Upper lobe of left lung (tissue), 6 donors: ENCODE results near the gene AZU1. TPM values are rescaled to one million over a fixed set of nuclear protein-coding genes. Genes with fewer than 3 reads are reported as not detected.

Experiments
- ATAC-seq, 2 donors: fragments of 200-7000 bp; cut with Tn5 transposase; one replicate each; pipeline ENCODE4 v1.9.1; 2022; ENCODE audit warnings: mild to moderate bottlenecking in 2 of 2, moderate library complexity in 2 of 2; ENCODE audit not compliant: low FRiP score in 2 of 2
- DNase-seq, 2 donors: peaks; one replicate each; pipeline ENCODE4 v3.0.0-alpha.2; 2019 to 2020
- H3K27ac ChIP-seq, 4 donors: fragments of 200-600 bp; sonication (generic); one replicate each; pipeline ENCODE4 v1.5.1; 2016 to 2019
- H3K27me3 ChIP-seq, 4 donors: fragments of 200-600 bp; sonication (generic); one replicate each; pipeline ENCODE4 v1.5.1; 2017 to 2019
- H3K36me3 ChIP-seq, 4 donors: fragments of 200-600 bp; sonication (generic); one replicate each; pipeline ENCODE4 v1.5.1; 2016 to 2019
- H3K4me1 ChIP-seq, 4 donors: fragments of 200-600 bp; sonication (generic); one replicate each; pipeline ENCODE4 v1.5.1; 2018 to 2019
- H3K4me3 ChIP-seq, 4 donors: fragments of 200-600 bp; sonication (generic); one replicate each; pipeline ENCODE4 v1.5.1; 2017 to 2019; ENCODE audit warnings: mild to moderate bottlenecking in 2 of 4, moderate library complexity in 1 of 4
- H3K9me3 ChIP-seq, 4 donors: fragments of 200-600 bp; sonication (generic); one replicate each; pipeline ENCODE4 v1.5.1; 2018 to 2019
- EP300 ChIP-seq, 4 donors: sonication (generic); formaldehyde crosslinking; IDR thresholded peaks; one replicate each; pipeline ENCODE4 v1.5.1; 2017; ENCODE audit warnings: antibody characterized with exemption in 4 of 4, control low read depth in 2 of 4
- POLR2A ChIP-seq, 4 donors: fragments of 450-650 bp; IDR thresholded peaks; one replicate each; pipeline ENCODE4 v1.5.1; 2016 to 2017; ENCODE audit warnings: antibody characterized with exemption in 4 of 4, mild to moderate bottlenecking in 2 of 4
- POLR2AphosphoS5 ChIP-seq, 2 donors: sonication (generic); formaldehyde crosslinking; IDR thresholded peaks; one replicate each; pipeline ENCODE4 v1.5.1; 2017; ENCODE audit warnings: antibody characterized with exemption in 2 of 2
- WGBS, 2 donors: methylation state at CpG; one replicate each; pipeline ENCODE4 v1.1.5; 2017 to 2018; 5-methylcytosine and 5-hydroxymethylcytosine counted together
- total RNA-seq, 6 donors: library from RNA; depleted of rRNA in 4 of 6; stranded (reverse); fragments of >200 nt in 4 of 6; gene quantifications; one replicate each; pipeline versions ENCODE4 v1.1.0 to v1.2.1, GENCODE V29; 2016 to 2021
- TF ChIP-seq, protein P1 (sequence below), 6 experiments: fragments of 450-650 bp in 4 of 6; fragments of 200-600 bp in 2 of 6; sonication (generic) in 2 of 6; IDR thresholded peaks; one replicate each; pipeline ENCODE4 v1.5.1; 2016 to 2019; ENCODE audit warnings: antibody characterized with exemption in 6 of 6
- donor health status: DM: no; HTN: no; CAD: no; lungs with moderate emphysema.
- donor health status: DM: no; HTN: yes; CAD: no; lungs with severe emphysema.

The AZU1 gene
- total RNA-seq, 6 donors from 2014 or later: 2.0 to 13.6 (median 5.3) TPM

DNA sequence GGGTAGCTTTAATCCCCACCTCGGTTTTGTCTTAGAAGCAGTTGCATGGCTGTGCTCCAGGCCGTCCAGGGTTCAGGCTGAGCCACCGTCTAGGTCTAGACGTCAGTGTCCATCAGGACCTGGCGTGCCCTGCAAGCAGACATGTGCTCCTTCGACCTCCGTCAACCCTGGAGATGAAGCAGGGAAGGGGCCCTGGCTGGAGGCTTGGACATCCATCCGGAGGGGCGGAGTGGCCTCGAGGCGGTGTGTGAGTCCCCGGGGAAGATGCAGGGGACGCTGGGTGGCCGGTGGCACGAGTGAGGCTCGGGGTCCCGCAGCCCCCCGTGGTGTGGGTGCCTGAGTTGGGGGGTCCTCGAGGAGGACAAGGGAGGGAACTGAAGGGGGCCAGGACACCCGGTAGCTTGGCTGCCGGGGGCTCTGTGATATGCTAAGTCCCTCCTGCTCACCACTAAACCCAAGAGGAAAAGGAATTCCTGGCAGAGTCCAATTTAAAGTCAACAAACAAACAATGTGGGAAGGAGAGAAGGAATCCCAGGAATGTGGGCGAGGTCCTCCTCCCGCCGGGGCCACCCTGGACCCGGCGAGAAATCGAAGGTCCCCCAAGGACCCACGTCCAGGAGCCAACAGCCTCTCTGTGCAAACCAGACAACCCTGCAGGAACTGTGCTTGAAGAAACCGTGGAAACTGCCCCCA is 45.3 kb upstream of the AZU1 start:
- peak; percentile 42 to 81 for ATAC-seq
- peak overlapping the region; percentile 79 to 87 (median 84) for H3K27ac ChIP-seq

DNA sequence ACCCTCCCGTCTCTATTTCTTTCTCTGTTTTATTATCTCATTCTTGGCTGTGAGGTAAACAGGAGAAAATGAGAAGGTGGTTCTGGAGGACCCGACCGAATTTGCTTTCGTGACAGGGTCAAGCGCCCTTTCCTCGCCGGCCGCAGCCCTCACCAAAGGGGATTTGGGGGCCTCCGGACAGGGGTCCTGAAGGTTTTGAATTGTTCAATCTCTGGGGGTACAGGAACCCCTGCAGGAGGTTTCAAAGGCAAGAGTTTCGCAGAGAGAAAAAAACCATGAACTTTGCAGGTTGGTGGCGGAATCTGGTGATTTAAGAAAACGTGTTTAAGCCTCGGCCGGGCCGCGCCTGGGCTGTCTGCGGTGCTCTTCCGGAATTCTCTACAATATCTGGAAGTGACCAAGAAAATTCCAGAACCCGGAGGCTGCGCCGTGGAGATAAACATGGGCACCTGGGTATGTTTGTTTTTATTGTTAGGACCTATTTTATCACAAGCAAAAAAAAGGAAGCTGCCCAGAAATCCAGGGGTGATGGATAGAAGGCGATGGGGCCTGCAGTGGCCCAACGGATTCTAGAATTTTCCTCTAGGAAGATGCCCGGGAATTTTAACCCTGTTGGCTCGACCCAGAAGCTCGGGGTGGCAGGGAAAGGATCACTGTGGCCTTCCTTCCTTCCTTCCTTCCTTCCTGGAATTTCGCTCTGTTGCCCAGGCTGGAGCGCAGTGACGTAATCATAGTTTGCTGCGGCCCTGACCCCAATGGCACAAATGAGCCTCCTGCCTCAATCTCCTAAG is 44.6 kb upstream of the AZU1 start:
- Histone ChIP-seq H3K27me3 (no peaks in the 10 kb centered on the region), H3K9me3 (no peaks in the 10 kb centered on the region), H3K27ac (peak overlapping the region; percentile 79 to 87 (median 84)), H3K4me1 (peaks cover 32 to 54% (median 46%) of the 10 kb centered on the region in 4 donors), H3K4me3 (peak overlapping the region; percentile 29 to 49 (median 40)), H3K36me3 (no peaks in the 10 kb centered on the region)
- whole genome bisulfite sequencing, 2 donors: 38 to 51% methylated on average over 30 of the region's 30 CpGs
- TF ChIP-seq POLR2AphosphoS5 (IDR thresholded peaks at IDR 0.05): peak in 1 of 2 donors; percentile 58
- peak in 1 of 4 donors; percentile 17 for TF ChIP-seq EP300 (IDR thresholded peaks at IDR 0.05)
- TF ChIP-seq, protein P1, sequence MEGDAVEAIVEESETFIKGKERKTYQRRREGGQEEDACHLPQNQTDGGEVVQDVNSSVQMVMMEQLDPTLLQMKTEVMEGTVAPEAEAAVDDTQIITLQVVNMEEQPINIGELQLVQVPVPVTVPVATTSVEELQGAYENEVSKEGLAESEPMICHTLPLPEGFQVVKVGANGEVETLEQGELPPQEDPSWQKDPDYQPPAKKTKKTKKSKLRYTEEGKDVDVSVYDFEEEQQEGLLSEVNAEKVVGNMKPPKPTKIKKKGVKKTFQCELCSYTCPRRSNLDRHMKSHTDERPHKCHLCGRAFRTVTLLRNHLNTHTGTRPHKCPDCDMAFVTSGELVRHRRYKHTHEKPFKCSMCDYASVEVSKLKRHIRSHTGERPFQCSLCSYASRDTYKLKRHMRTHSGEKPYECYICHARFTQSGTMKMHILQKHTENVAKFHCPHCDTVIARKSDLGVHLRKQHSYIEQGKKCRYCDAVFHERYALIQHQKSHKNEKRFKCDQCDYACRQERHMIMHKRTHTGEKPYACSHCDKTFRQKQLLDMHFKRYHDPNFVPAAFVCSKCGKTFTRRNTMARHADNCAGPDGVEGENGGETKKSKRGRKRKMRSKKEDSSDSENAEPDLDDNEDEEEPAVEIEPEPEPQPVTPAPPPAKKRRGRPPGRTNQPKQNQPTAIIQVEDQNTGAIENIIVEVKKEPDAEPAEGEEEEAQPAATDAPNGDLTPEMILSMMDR (IDR thresholded peaks at IDR 0.05): no peak
- TF ChIP-seq POLR2A (IDR thresholded peaks at IDR 0.05): no peak
- no peak for DNase-seq
- peak in 1 of 2 donors; percentile 37 for ATAC-seq

More for the DNA sequence above, 45.3 kb upstream of the AZU1 start:
- no peak for DNase-seq
- Histone ChIP-seq H3K4me3 (peak overlapping the region; percentile 29 to 49 (median 40)), H3K9me3 (no peaks in the 10 kb centered on the region), H3K36me3 (no peaks in the 10 kb centered on the region), H3K27me3 (no peaks in the 10 kb centered on the region), H3K4me1 (peaks cover 32 to 52% (median 41%) of the 10 kb centered on the region in 4 donors)
- 29 to 50% methylated on average over 24 to 28 of the region's 29 CpGs for WGBS, 2 donors
- TF ChIP-seq POLR2A (IDR thresholded peaks at IDR 0.05): no peak
- TF ChIP-seq, protein P1 (IDR thresholded peaks at IDR 0.05): no peak
- no peak for TF ChIP-seq POLR2AphosphoS5 (IDR thresholded peaks at IDR 0.05)
- no peak for TF ChIP-seq EP300 (IDR thresholded peaks at IDR 0.05)

DNA sequence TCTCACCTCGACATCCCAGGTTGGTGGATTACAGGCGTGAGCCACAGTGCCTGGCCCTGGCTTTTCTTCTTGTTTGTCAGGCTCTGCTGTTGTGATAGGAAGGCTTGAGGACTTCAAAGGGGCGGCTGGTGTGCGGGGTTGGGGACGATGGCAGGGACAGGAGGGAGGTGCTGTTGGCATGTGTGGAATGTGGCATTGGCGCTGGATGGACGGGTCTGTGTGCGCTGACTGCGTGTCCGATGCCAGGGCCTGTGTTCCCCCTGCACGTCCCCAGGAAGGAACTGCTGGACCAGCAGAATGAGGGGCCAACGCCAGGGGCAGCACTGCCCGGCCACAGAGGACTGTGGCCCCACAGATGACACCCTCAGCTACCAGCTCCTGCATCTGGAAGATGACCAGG is 43.1 kb upstream of the AZU1 start:
- TF ChIP-seq POLR2A (IDR thresholded peaks at IDR 0.05) (no peak), EP300 (IDR thresholded peaks at IDR 0.05) (no peak), POLR2AphosphoS5 (IDR thresholded peaks at IDR 0.05) (no peak)
- TF ChIP-seq, protein P1 (IDR thresholded peaks at IDR 0.05): no peak
- Histone ChIP-seq H3K27ac (peak overlapping the region; percentile 79 to 87 (median 84)), H3K9me3 (no peaks in the 10 kb centered on the region), H3K4me3 (peak overlapping the region in 3 of 4 donors; percentile 29 to 49 (median 45)), H3K36me3 (no peaks in the 10 kb centered on the region), H3K27me3 (no peaks in the 10 kb centered on the region), H3K4me1 (peaks cover 39 to 58% (median 54%) of the 10 kb centered on the region in 4 donors)
- WGBS, 2 donors: 58 to 59% methylated on average over 13 of the region's 13 CpGs
- ATAC-seq (peak in 1 of 2 donors; percentile 54), DNase-seq (no peak)

DNA sequence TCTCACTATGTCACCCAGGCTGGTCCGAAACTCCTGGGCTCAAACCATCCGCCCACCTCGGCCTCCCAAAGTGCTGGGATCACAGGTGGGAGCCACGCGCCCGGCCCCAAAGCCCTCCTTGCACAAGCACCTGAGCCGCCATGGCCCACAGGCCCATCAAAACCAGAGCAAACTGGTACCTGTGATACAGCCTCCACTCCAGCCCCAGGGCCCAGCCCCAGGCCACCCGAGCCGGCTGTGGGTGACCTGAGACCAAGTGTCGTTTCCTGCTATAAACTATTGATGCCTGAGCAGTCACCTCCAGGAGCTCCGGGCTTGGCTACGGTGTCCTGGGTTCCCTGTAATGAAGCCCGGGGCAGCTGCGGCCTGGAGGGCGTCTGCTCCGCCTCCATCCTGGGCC is 40.1 kb upstream of the AZU1 start:
- peak in 1 of 2 donors; percentile 68 for DNase-seq
- 81 to 84% methylated on average over 15 to 16 of the region's 16 CpGs for WGBS, 2 donors
- peaks cover 49 to 64% (median 57%) of the 10 kb centered on the region in 4 donors for H3K4me1 ChIP-seq

More for the DNA sequence above, 40.1 kb upstream of the AZU1 start:
- no peak for TF ChIP-seq POLR2A (IDR thresholded peaks at IDR 0.05)
- TF ChIP-seq EP300 (IDR thresholded peaks at IDR 0.05): no peak
- TF ChIP-seq, protein P1 (IDR thresholded peaks at IDR 0.05): no peak
- TF ChIP-seq POLR2AphosphoS5 (IDR thresholded peaks at IDR 0.05): no peak
- H3K27me3 ChIP-seq: no peaks in the 10 kb centered on the region
- no peaks in the 10 kb centered on the region for H3K36me3 ChIP-seq
- ATAC-seq: no peak
- H3K9me3 ChIP-seq: no peaks in the 10 kb centered on the region
- peak overlapping the region; percentile 36 to 81 (median 62) for H3K27ac ChIP-seq
- H3K4me3 ChIP-seq: no peak overlapping the region
